Measurements from ENCODE around the gene TBC1D16.

GRCh38 chr17:79919164-79919585 lies 116.5 kb downstream of the TBC1D16 start:
- TF ChIP-seq, protein P1, sequence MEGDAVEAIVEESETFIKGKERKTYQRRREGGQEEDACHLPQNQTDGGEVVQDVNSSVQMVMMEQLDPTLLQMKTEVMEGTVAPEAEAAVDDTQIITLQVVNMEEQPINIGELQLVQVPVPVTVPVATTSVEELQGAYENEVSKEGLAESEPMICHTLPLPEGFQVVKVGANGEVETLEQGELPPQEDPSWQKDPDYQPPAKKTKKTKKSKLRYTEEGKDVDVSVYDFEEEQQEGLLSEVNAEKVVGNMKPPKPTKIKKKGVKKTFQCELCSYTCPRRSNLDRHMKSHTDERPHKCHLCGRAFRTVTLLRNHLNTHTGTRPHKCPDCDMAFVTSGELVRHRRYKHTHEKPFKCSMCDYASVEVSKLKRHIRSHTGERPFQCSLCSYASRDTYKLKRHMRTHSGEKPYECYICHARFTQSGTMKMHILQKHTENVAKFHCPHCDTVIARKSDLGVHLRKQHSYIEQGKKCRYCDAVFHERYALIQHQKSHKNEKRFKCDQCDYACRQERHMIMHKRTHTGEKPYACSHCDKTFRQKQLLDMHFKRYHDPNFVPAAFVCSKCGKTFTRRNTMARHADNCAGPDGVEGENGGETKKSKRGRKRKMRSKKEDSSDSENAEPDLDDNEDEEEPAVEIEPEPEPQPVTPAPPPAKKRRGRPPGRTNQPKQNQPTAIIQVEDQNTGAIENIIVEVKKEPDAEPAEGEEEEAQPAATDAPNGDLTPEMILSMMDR (IDR thresholded peaks at IDR 0.05), result no peak
- TF ChIP-seq POLR2A (IDR thresholded peaks at IDR 0.05), result no peak

Data from esophagus squamous epithelium (tissue), 4 donors.